Dendritic cell treated with granulocyte-macrophage colony-stimulating factor and Interleukin-4, amounts not matched to agents 40 ng/mL and 50 ng/mL, for 4 days (primary cell): ENCODE data around the gene CCSER1.

Source experiments
- H3K27ac Mint-ChIP-seq: one replicate; pipeline ENCODE4 v1.8.0; 2022; ENCODE audit warnings: mild to moderate bottlenecking, mixed read lengths
- H3K27me3 Mint-ChIP-seq: one replicate; pipeline ENCODE4 v1.8.0; 2022; ENCODE audit warnings: mild to moderate bottlenecking, mixed read lengths
- H3K36me3 Mint-ChIP-seq: one replicate; pipeline ENCODE4 v1.8.0; 2022; ENCODE audit warnings: low read depth, mixed read lengths
- H3K4me1 Mint-ChIP-seq: one replicate; pipeline ENCODE4 v1.8.0; 2022; ENCODE audit warnings: low read depth, mixed read lengths
- H3K4me3 Mint-ChIP-seq: one replicate; pipeline ENCODE4 v1.8.0; 2022; ENCODE audit warnings: mild to moderate bottlenecking, moderate library complexity, mixed read lengths
- H3K9me3 Mint-ChIP-seq: one replicate; pipeline ENCODE4 v1.8.0; 2022; ENCODE audit warnings: mixed read lengths
- intact Hi-C: fragments of 100-400 bp; cut with micrococcal nuclease; formaldehyde crosslinking; loops from one replicate; pipeline ENCODE4 v1.15.0; 2022

Gene CCSER1

GRCh38 chr4:90118527-90119195, 8.5 kb upstream of the CCSER1 start:
- Mint-ChIP-seq H3K36me3 (peaks cover 57% of the 10 kb centered on the region), H3K4me1 (peaks cover 21% of the 10 kb centered on the region), H3K27me3 (no peaks in the 10 kb centered on the region), H3K9me3 (no peaks in the 10 kb centered on the region), H3K4me3 (no peak overlapping the region), H3K27ac (peak overlapping the region; percentile 27)
- intact Hi-C loops, result no loop called here

GRCh38 chr4:90120037-90120436, 7.2 kb upstream of the CCSER1 start:
- H3K27ac Mint-ChIP-seq, result no peak overlapping the region
- no peaks in the 10 kb centered on the region for H3K27me3 Mint-ChIP-seq
- H3K4me3 Mint-ChIP-seq, result no peak overlapping the region
- intact Hi-C loops, result loop anchor here (10.0 kb wide), 1 partner anchor 175 kb away; no protein-coding TSS in a partner anchor
- peaks cover 49% of the 10 kb centered on the region for H3K36me3 Mint-ChIP-seq
- H3K4me1 Mint-ChIP-seq, result peaks cover 21% of the 10 kb centered on the region
- no peaks in the 10 kb centered on the region for H3K9me3 Mint-ChIP-seq

- Mint-ChIP-seq H3K4me3 (no peak overlapping the region), H3K9me3 (no peaks in the 10 kb centered on the region), H3K36me3 (peaks cover 43% of the 10 kb centered on the region), H3K4me1 (peaks cover 21% of the 10 kb centered on the region), H3K27ac (no peak overlapping the region), H3K27me3 (no peaks in the 10 kb centered on the region)
- intact Hi-C loops, result loop anchor here (10.0 kb wide), 1 partner anchor 174 kb away; no protein-coding TSS in a partner anchor
Measured at GRCh38 chr4:90120815-90121214, 6.4 kb upstream of the CCSER1 start.

GRCh38 chr4:90121676-90122354, 5.4 kb upstream of the CCSER1 start:
- Mint-ChIP-seq H3K27ac (no peak overlapping the region), H3K4me1 (peaks cover 28% of the 10 kb centered on the region), H3K9me3 (no peaks in the 10 kb centered on the region), H3K27me3 (peaks cover 5% of the 10 kb centered on the region), H3K36me3 (peaks cover 35% of the 10 kb centered on the region), H3K4me3 (no peak overlapping the region)
- intact Hi-C loops, result loop anchor here (10.0 kb wide), 1 partner anchor 173 kb away; no protein-coding TSS in a partner anchor

- Mint-ChIP-seq H3K4me3 (no peak overlapping the region), H3K27me3 (peaks cover 7% of the 10 kb centered on the region), H3K36me3 (peaks cover 33% of the 10 kb centered on the region), H3K9me3 (no peaks in the 10 kb centered on the region), H3K4me1 (peaks cover 31% of the 10 kb centered on the region), H3K27ac (no peak overlapping the region)
- intact Hi-C loops, result loop anchor here (10.0 kb wide), 1 partner anchor 172 kb away; no protein-coding TSS in a partner anchor
Measured at GRCh38 chr4:90122355-90122748, 4.8 kb upstream of the CCSER1 start.

GRCh38 chr4:90124276-90124675, 2.9 kb upstream of the CCSER1 start:
- intact Hi-C loops, result loop anchor here (10.0 kb wide), 1 partner anchor 171 kb away; no protein-coding TSS in a partner anchor
- Mint-ChIP-seq H3K4me3 (no peak overlapping the region), H3K27me3 (peaks cover 10% of the 10 kb centered on the region), H3K9me3 (no peaks in the 10 kb centered on the region), H3K36me3 (peaks cover 18% of the 10 kb centered on the region), H3K27ac (no peak overlapping the region), H3K4me1 (peaks cover 27% of the 10 kb centered on the region)

- Mint-ChIP-seq H3K27me3 (peaks cover 10% of the 10 kb centered on the region), H3K9me3 (no peaks in the 10 kb centered on the region), H3K4me3 (peak overlapping the region; percentile 87), H3K36me3 (peaks cover 6% of the 10 kb centered on the region), H3K4me1 (peaks cover 33% of the 10 kb centered on the region), H3K27ac (peak overlapping the region; percentile 92)
- intact Hi-C loops, result loop anchor here (2.0 to 10.0 kb wide), 4 partner anchors 26 to 168 kb away; no protein-coding TSS in a partner anchor
Measured at GRCh38 chr4:90126805-90127204, 389 bp upstream of the CCSER1 start.

- intact Hi-C loops, result loop anchor here (2.0 to 10.0 kb wide), 5 partner anchors 27 to 167 kb away; no protein-coding TSS in a partner anchor
- H3K4me3 Mint-ChIP-seq, result peak overlapping the region; percentile 87
- H3K36me3 Mint-ChIP-seq, result peaks cover 6% of the 10 kb centered on the region
Measured at GRCh38 chr4:90127706-90128345, 632 bp downstream of the CCSER1 start.

GRCh38 chr4:90128961-90129495, 1.8 kb downstream of the CCSER1 start:
- Mint-ChIP-seq H3K4me3 (peak overlapping the region; percentile 87), H3K27ac (peak overlapping the region; percentile 92), H3K4me1 (peaks cover 39% of the 10 kb centered on the region), H3K36me3 (peaks cover 6% of the 10 kb centered on the region), H3K27me3 (peaks cover 10% of the 10 kb centered on the region), H3K9me3 (no peaks in the 10 kb centered on the region)
- intact Hi-C loops, result loop anchor here (2.0 to 10.0 kb wide), 4 partner anchors 42 to 166 kb away; no protein-coding TSS in a partner anchor

More at GRCh38 chr4:90127706-90128345, 632 bp downstream of the CCSER1 start:
- peaks cover 10% of the 10 kb centered on the region for H3K27me3 Mint-ChIP-seq
- peak overlapping the region; percentile 92 for H3K27ac Mint-ChIP-seq
- no peaks in the 10 kb centered on the region for H3K9me3 Mint-ChIP-seq
- peaks cover 33% of the 10 kb centered on the region for H3K4me1 Mint-ChIP-seq

- Mint-ChIP-seq H3K36me3 (peaks cover 6% of the 10 kb centered on the region), H3K4me1 (peaks cover 39% of the 10 kb centered on the region), H3K27ac (no peak overlapping the region), H3K4me3 (no peak overlapping the region), H3K9me3 (no peaks in the 10 kb centered on the region), H3K27me3 (peaks cover 10% of the 10 kb centered on the region)
- intact Hi-C loops, result no loop called here
Measured at GRCh38 chr4:90130076-90130475, 2.9 kb downstream of the CCSER1 start.

GRCh38 chr4:90137555-90137954, 10.4 kb downstream of the CCSER1 start:
- intact Hi-C loops, result no loop called here
- H3K4me1 Mint-ChIP-seq, result peaks cover 6% of the 10 kb centered on the region
- no peaks in the 10 kb centered on the region for H3K9me3 Mint-ChIP-seq
- H3K36me3 Mint-ChIP-seq, result no peaks in the 10 kb centered on the region
- H3K4me3 Mint-ChIP-seq, result no peak overlapping the region
- H3K27me3 Mint-ChIP-seq, result no peaks in the 10 kb centered on the region
- no peak overlapping the region for H3K27ac Mint-ChIP-seq

GRCh38 chr4:90142081-90142480, 14.9 kb downstream of the CCSER1 start:
- Mint-ChIP-seq H3K27me3 (no peaks in the 10 kb centered on the region), H3K27ac (no peak overlapping the region), H3K4me1 (no peaks in the 10 kb centered on the region), H3K9me3 (no peaks in the 10 kb centered on the region), H3K36me3 (no peaks in the 10 kb centered on the region), H3K4me3 (no peak overlapping the region)
- intact Hi-C loops, result no loop called here

GRCh38 chr4:90145319-90145718, 18.1 kb downstream of the CCSER1 start:
- H3K9me3 Mint-ChIP-seq, result no peaks in the 10 kb centered on the region
- no peaks in the 10 kb centered on the region for H3K27me3 Mint-ChIP-seq
- H3K4me3 Mint-ChIP-seq, result no peak overlapping the region
- no peaks in the 10 kb centered on the region for H3K4me1 Mint-ChIP-seq
- no peaks in the 10 kb centered on the region for H3K36me3 Mint-ChIP-seq
- intact Hi-C loops, result no loop called here
- H3K27ac Mint-ChIP-seq, result no peak overlapping the region
